ENCODE results near the gene SLC4A3. TPM values are rescaled to one million over a fixed set of nuclear protein-coding genes. Genes with fewer than 3 reads are reported as not detected.
"Not testable (repeated sequence)": the region's sequence is repeated elsewhere in the genome, so short reads cannot be mapped to it uniquely, and the experiment has no call there.

Gene SLC4A3
- total and polyA plus RNA-seq, 2 donors (not counting 3 experiments of a cell fraction or from before 2014, with no cell fraction given), result 0.29 to 0.35 TPM

DNA sequence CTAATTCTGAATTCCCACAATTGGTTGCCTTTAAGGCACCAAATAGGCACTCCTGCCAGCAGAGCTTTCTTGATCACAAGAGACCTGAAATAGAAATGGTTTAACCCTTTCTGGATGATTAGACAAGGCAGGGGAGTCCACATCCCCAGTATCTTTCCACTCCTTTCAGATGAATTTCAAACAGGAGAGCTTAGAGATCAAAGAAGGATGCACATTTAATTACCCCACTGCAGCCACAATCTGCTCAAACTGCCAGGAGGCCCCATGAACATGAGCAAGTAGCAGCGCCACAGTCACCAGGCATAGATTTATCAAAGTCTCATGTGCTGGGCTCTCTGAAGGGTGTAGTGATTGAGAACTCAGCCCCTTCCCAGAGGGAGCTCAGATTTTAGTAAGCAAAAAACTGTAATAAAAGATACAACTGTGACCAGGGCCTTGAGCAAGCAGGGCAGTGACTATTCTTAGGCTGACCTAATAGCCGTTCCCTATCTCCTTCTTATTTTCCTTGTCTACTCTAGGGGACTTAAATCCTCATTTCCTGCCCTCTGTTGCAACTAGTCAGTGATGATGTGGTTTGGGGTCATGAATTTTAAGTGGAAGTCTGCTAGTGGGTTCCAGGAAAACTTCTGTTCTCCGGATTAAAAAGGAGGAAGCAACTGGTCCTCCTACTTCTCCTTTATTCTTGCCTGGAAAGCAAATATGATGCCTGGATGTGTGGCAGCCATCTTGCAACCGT, 53.7 kb downstream of the SLC4A3 start:
- no peaks in the 10 kb centered on the region for H3K9me1 ChIP-seq (replicated peaks; ENCODE audit: control insufficient read depth, extremely low read depth, insufficient read depth, low read length)
- ChIA-PET POLR2A (no interaction called here), CTCF (interaction anchor here (1.2 kb wide), 2 partner anchors 8 to 10 kb away, joined by 3 to 4 read pairs; no protein-coding TSS in a partner anchor)
- H3K36me3 ChIP-seq (ENCODE audit: control insufficient read depth in 2 of 2, extremely low read depth in 1 of 2, insufficient read depth in 2 of 2, low read length in 2 of 2), result no peaks in the 10 kb centered on the region
- dilution Hi-C loops (cut with MboI; ENCODE audit: extremely low pct_ligation_motif_present, low sequenced_read_pairs), result no loop called here
- H3K79me2 ChIP-seq (ENCODE audit: control insufficient read depth, insufficient read depth, low read length), result no peaks in the 10 kb centered on the region
- no peak overlapping the region for H3K4me2 ChIP-seq (ENCODE audit: insufficient read depth, low read length)
- no peak overlapping the region for H2AFZ ChIP-seq (ENCODE audit: low read depth, low read length)
- H3K27ac ChIP-seq (ENCODE audit: insufficient read depth, low read depth, low read length), result no peak overlapping the region
- no peak overlapping the region for H3K9ac ChIP-seq (replicated peaks; ENCODE audit: extremely low read depth, insufficient read depth, low read length)
- H3K9me3 ChIP-seq (replicated peaks; ENCODE audit: control insufficient read depth, insufficient read depth, low read length), result no peaks in the 10 kb centered on the region
- H4K20me1 ChIP-seq (replicated peaks; ENCODE audit: control insufficient read depth, extremely low read depth, insufficient read depth, low read length), result no peaks in the 10 kb centered on the region
- FAIRE-seq (no peak), DNase-seq (ENCODE audit: low read depth, low spot score) (no peak)
- H3K27me3 ChIP-seq (ENCODE audit: control insufficient read depth in 2 of 2, insufficient read depth in 2 of 2, low read length in 2 of 2), result no peaks in the 10 kb centered on the region
- H3K4me1 ChIP-seq (ENCODE audit: control insufficient read depth, extremely low read depth, insufficient read depth, low read length), result no peaks in the 10 kb centered on the region
- no peak overlapping the region for H3K4me3 ChIP-seq (replicated peaks in 1 of 3; ENCODE audit: insufficient read depth in 1 of 3, low read depth in 1 of 3, low read length in 3 of 3)
- intact Hi-C loops (cut with micrococcal nuclease), result no loop called here
- no peak for TF ChIP-seq GATA2 (IDR thresholded peaks at IDR 0.05; ENCODE audit: insufficient read depth, insufficient read length, low read depth, low read length)
- no peak for TF ChIP-seq MYC (IDR thresholded peaks at IDR 0.05; ENCODE audit: low read depth, low read length)
- TF ChIP-seq FOS (IDR thresholded peaks at IDR 0.05; ENCODE audit: borderline replicate concordance, insufficient read depth, low read length), result no peak
- no peak for TF ChIP-seq MAX (IDR thresholded peaks at IDR 0.05; ENCODE audit: insufficient read depth, insufficient read length)
- no TSS peak for BruUV-seq (replicated peaks)

- Histone ChIP-seq H3K27me3 (ENCODE audit: control insufficient read depth in 2 of 2, insufficient read depth in 2 of 2, low read length in 2 of 2) (peaks cover 0 to 2% of the 10 kb centered on the region in 2 experiments), H3K4me2 (ENCODE audit: insufficient read depth, low read length) (no peak overlapping the region), H3K27ac (ENCODE audit: insufficient read depth, low read depth, low read length) (no peak overlapping the region), H3K9me3 (replicated peaks; ENCODE audit: control insufficient read depth, insufficient read depth, low read length) (no peaks in the 10 kb centered on the region), H3K9ac (replicated peaks; ENCODE audit: extremely low read depth, insufficient read depth, low read length) (no peak overlapping the region), H3K79me2 (ENCODE audit: control insufficient read depth, insufficient read depth, low read length) (no peaks in the 10 kb centered on the region), H3K36me3 (ENCODE audit: control insufficient read depth in 2 of 2, extremely low read depth in 1 of 2, insufficient read depth in 2 of 2, low read length in 2 of 2) (no peaks in the 10 kb centered on the region), H3K9me1 (replicated peaks; ENCODE audit: control insufficient read depth, extremely low read depth, insufficient read depth, low read length) (no peaks in the 10 kb centered on the region), H4K20me1 (replicated peaks; ENCODE audit: control insufficient read depth, extremely low read depth, insufficient read depth, low read length) (no peaks in the 10 kb centered on the region), H3K4me1 (ENCODE audit: control insufficient read depth, extremely low read depth, insufficient read depth, low read length) (no peaks in the 10 kb centered on the region), H2AFZ (ENCODE audit: low read depth, low read length) (no peak overlapping the region), H3K4me3 (replicated peaks in 1 of 3; ENCODE audit: insufficient read depth in 1 of 3, low read depth in 1 of 3, low read length in 3 of 3) (no peak overlapping the region)
- intact Hi-C loops (cut with micrococcal nuclease), result no loop called here
- no peak for DNase-seq (ENCODE audit: low read depth, low spot score)
- ChIA-PET POLR2A (no interaction called here), CTCF (interaction anchor here (1.2 kb wide), 2 partner anchors 8 to 11 kb away, joined by 3 to 4 read pairs; no protein-coding TSS in a partner anchor)
- no TSS peak for BruUV-seq (replicated peaks)
- no peak for FAIRE-seq
- TF ChIP-seq JUN (IDR thresholded peaks at IDR 0.05; ENCODE audit: borderline replicate concordance, insufficient read depth, insufficient read length, low read depth) (no peak), FOS (IDR thresholded peaks at IDR 0.05; ENCODE audit: borderline replicate concordance, insufficient read depth, low read length) (no peak)
- dilution Hi-C loops (cut with MboI; ENCODE audit: extremely low pct_ligation_motif_present, low sequenced_read_pairs), result no loop called here
Measured at GRCh38 chr2:219681694-219682300, 54.4 kb downstream of the SLC4A3 start.

GRCh38 chr2:219683474-219683873, 56.0 kb downstream of the SLC4A3 start:
- CTCF ChIA-PET; H3K9me1 ChIP-seq (replicated peaks; ENCODE audit: control insufficient read depth, extremely low read depth, insufficient read depth, low read length); H3K4me1 ChIP-seq (ENCODE audit: control insufficient read depth, extremely low read depth, insufficient read depth, low read length); H3K9me3 ChIP-seq (replicated peaks; ENCODE audit: control insufficient read depth, insufficient read depth, low read length); DNase-seq (ENCODE audit: low read depth, low spot score); H4K20me1 ChIP-seq (replicated peaks; ENCODE audit: control insufficient read depth, extremely low read depth, insufficient read depth, low read length); FAIRE-seq; H3K4me3 ChIP-seq (replicated peaks in 1 of 3; ENCODE audit: insufficient read depth in 1 of 3, low read depth in 1 of 3, low read length in 3 of 3); H3K27ac ChIP-seq (ENCODE audit: insufficient read depth, low read depth, low read length); H3K79me2 ChIP-seq (ENCODE audit: control insufficient read depth, insufficient read depth, low read length); POLR2A ChIA-PET; H3K4me2 ChIP-seq (ENCODE audit: insufficient read depth, low read length); H2AFZ ChIP-seq (ENCODE audit: low read depth, low read length); H3K36me3 ChIP-seq (ENCODE audit: control insufficient read depth in 2 of 2, extremely low read depth in 1 of 2, insufficient read depth in 2 of 2, low read length in 2 of 2); H3K9ac ChIP-seq (replicated peaks; ENCODE audit: extremely low read depth, insufficient read depth, low read length); intact Hi-C loops (cut with micrococcal nuclease); H3K27me3 ChIP-seq (ENCODE audit: control insufficient read depth in 2 of 2, insufficient read depth in 2 of 2, low read length in 2 of 2); dilution Hi-C loops (cut with MboI; ENCODE audit: extremely low pct_ligation_motif_present, low sequenced_read_pairs); BruUV-seq (replicated peaks): not testable (repeated sequence)
